Stomach (tissue), 9 donors: ENCODE results near the gene EPHB4. TPM values are rescaled to one million over a fixed set of nuclear protein-coding genes. Genes with fewer than 3 reads are reported as not detected.
"Not testable (repeated sequence)": the region's sequence is repeated elsewhere in the genome, so short reads cannot be mapped to it uniquely, and the experiment has no call there.

Experiments used
- DNase-seq, 2 donors: peaks; one replicate each; pipeline versions ENCODE4 v3.0.0 to v3.0.0-alpha.2; 2013 to 2019
- H3K27ac ChIP-seq, 5 donors: fragments of 200-600 bp in 4 of 5; sonication (generic) in 4 of 5; one replicate each; pipeline ENCODE4 v1.5.1; 2013 to 2019; ENCODE audit warnings: mild to moderate bottlenecking in 1 of 5, moderate library complexity in 1 of 5
- H3K27me3 ChIP-seq, 3 donors: fragments of 200-600 bp; sonication (generic); one replicate each; pipeline ENCODE4 v1.5.1; 2017 to 2019; ENCODE audit warnings: mixed run types in 1 of 3
- H3K36me3 ChIP-seq, 4 donors: fragments of 200-600 bp; sonication (generic); 1 replicate in 3 of 4; 2 replicates in 1 of 4; pipeline ENCODE4 v1.5.1; 2016 to 2019
- H3K4me1 ChIP-seq, 4 donors: fragments of 200-600 bp; sonication (generic); one replicate each; pipeline ENCODE4 v1.5.1; 2016 to 2019
- H3K4me3 ChIP-seq, 4 donors: fragments of 200-600 bp; sonication (generic) in 3 of 4; one replicate each; pipeline ENCODE4 v1.5.1; 2016 to 2019; ENCODE audit warnings: mild to moderate bottlenecking in 1 of 4
- H3K9me3 ChIP-seq, 4 donors: fragments of 200-600 bp; sonication (generic); one replicate each; pipeline ENCODE4 v1.5.1; 2016 to 2019
- CTCF ChIP-seq, 7 experiments: fragments of 450-650 bp in 4 of 7; fragments of 200-600 bp in 3 of 7; sonication (generic) in 3 of 7; IDR thresholded peaks; one replicate each; pipeline ENCODE4 v1.5.1; 2016 to 2019; ENCODE audit warnings: antibody characterized with exemption in 7 of 7, control low read depth in 2 of 7, mild to moderate bottlenecking in 1 of 7
- EP300 ChIP-seq: sonication (generic); formaldehyde crosslinking; IDR thresholded peaks from one replicate; pipeline ENCODE4 v1.6.1; 2017; ENCODE audit warnings: antibody characterized with exemption
- POLR2A ChIP-seq, 4 donors: fragments of 450-650 bp; IDR thresholded peaks; one replicate each; pipeline ENCODE4 v1.6.1; 2016; ENCODE audit warnings: antibody characterized with exemption in 4 of 4, control low read depth in 2 of 4, mild to moderate bottlenecking in 1 of 4, moderate library complexity in 1 of 4
- POLR2AphosphoS5 ChIP-seq, 3 donors: sonication (generic); formaldehyde crosslinking; IDR thresholded peaks; one replicate each; pipeline ENCODE4 v1.6.1; 2016; ENCODE audit warnings: antibody characterized with exemption in 3 of 3
- WGBS, 5 donors: extraction: QIAGEN DNeasy Blood & Tissue Kit in 3 of 5; methylation state at CpG; one replicate each; pipeline versions ENCODE4 v1.1.5 to v1.1.7; 2013 to 2018; 5-methylcytosine and 5-hydroxymethylcytosine counted together
- intact Hi-C: fragments of 100-400 bp; cut with DNase I; formaldehyde crosslinking; loops from one replicate; pipeline ENCODE4 v1.15.1; 2023; ENCODE audit warnings: low total_unique reads
- polyA plus RNA-seq, 3 donors: library from polyadenylated mRNA; stranded (reverse); fragments of 200-250 nt; gene quantifications; one replicate each; pipeline ENCODE4 v1.2.3, GENCODE V29; 2013
- total RNA-seq, 5 donors: library from RNA; depleted of rRNA; stranded (reverse); fragments of >200 nt; gene quantifications; one replicate each; pipeline versions ENCODE4 v1.1.0 to v1.2.3, GENCODE V29; 2014 to 2016
- donor health status: healthy with polysubstance abuse.
- donor health status: Bipolar disorder and iron deficiency.
- donor health status: healthy.

EPHB4 gene
- total and polyA plus RNA-seq, 8 donors = 7.3 to 128 (median 33.0) TPM

GRCh38 chr7:100812729-100813128 lies 14.6 kb downstream of the EPHB4 start:
- H3K4me1 ChIP-seq = peaks cover 0 to 6% (median 0%) of the 10 kb centered on the region in 4 donors
- no peak overlapping the region for H3K27ac ChIP-seq
- 90 to 92% (median 91%) methylated on average over 21 to 22 of the region's 22 CpGs for whole genome bisulfite sequencing, 5 donors
- H3K27me3 ChIP-seq = no peaks in the 10 kb centered on the region
- H3K4me3 ChIP-seq = no peak overlapping the region
- H3K9me3 ChIP-seq = no peaks in the 10 kb centered on the region
- DNase-seq = no peak
- TF ChIP-seq POLR2A (IDR thresholded peaks at IDR 0.05) = no peak
- no peak for TF ChIP-seq EP300
- TF ChIP-seq CTCF (IDR thresholded peaks at IDR 0.05) = no peak
- no peak for TF ChIP-seq POLR2AphosphoS5 (IDR thresholded peaks at IDR 0.05)
- peaks cover 55 to 99% (median 98%) of the 10 kb centered on the region in 4 donors for H3K36me3 ChIP-seq
- intact Hi-C loops = no loop called here

- H3K4me3 ChIP-seq = no peak overlapping the region
- no peak for TF ChIP-seq POLR2A (IDR thresholded peaks at IDR 0.05)
- no peak for TF ChIP-seq POLR2AphosphoS5 (IDR thresholded peaks at IDR 0.05)
- no peak for TF ChIP-seq CTCF (IDR thresholded peaks at IDR 0.05)
- TF ChIP-seq EP300 = no peak
- peaks cover 0 to 6% (median 0%) of the 10 kb centered on the region in 4 donors for H3K4me1 ChIP-seq
- intact Hi-C loops = no loop called here
- H3K27ac ChIP-seq = no peak overlapping the region
- WGBS, 5 donors = 63 to 79% (median 78%) methylated on average over 6 of the region's 6 CpGs
- no peaks in the 10 kb centered on the region for H3K27me3 ChIP-seq
- H3K36me3 ChIP-seq = peaks cover 58 to 100% (median 99%) of the 10 kb centered on the region in 4 donors
- H3K9me3 ChIP-seq = no peaks in the 10 kb centered on the region
- no peak for DNase-seq
Observed at GRCh38 chr7:100811480-100811879, 15.8 kb downstream of the EPHB4 start.

- Histone ChIP-seq H3K9me3 (no peaks in the 10 kb centered on the region), H3K4me3 (no peak overlapping the region), H3K36me3 (peaks cover 61 to 95% (median 92%) of the 10 kb centered on the region in 4 donors), H3K27me3 (no peaks in the 10 kb centered on the region), H3K27ac (no peak overlapping the region), H3K4me1 (peaks cover 5 to 13% (median 6%) of the 10 kb centered on the region in 4 donors)
- intact Hi-C loops = no loop called here
- TF ChIP-seq POLR2A (IDR thresholded peaks at IDR 0.05) (no peak), EP300 (no peak), POLR2AphosphoS5 (IDR thresholded peaks at IDR 0.05) (no peak), CTCF (IDR thresholded peaks at IDR 0.05) (no peak)
- WGBS, 5 donors = 47 to 63% (median 54%) methylated on average over 5 of the region's 5 CpGs
- DNase-seq = no peak
Observed at GRCh38 chr7:100808354-100808875, 18.9 kb downstream of the EPHB4 start.

- H3K27ac ChIP-seq, DNase-seq, intact Hi-C loops, H3K9me3 ChIP-seq, H3K4me3 ChIP-seq, H3K27me3 ChIP-seq: not testable (repeated sequence)
- Histone ChIP-seq H3K4me1 (peaks cover 20 to 28% (median 21%) of the 10 kb centered on the region in 4 donors), H3K36me3 (peaks cover 51 to 79% (median 77%) of the 10 kb centered on the region in 4 donors)
- 93 to 99% (median 98%) methylated on average over 6 of the region's 6 CpGs for WGBS, 5 donors
Observed at GRCh38 chr7:100806883-100807282, 20.4 kb downstream of the EPHB4 start.

- Histone ChIP-seq H3K9me3 (no peaks in the 10 kb centered on the region), H3K27ac (no peak overlapping the region), H3K4me1 (peaks cover 22 to 32% (median 26%) of the 10 kb centered on the region in 4 donors), H3K27me3 (peaks cover 0 to 6% (median 0%) of the 10 kb centered on the region in 3 donors), H3K4me3 (no peak overlapping the region), H3K36me3 (peaks cover 47 to 73% (median 71%) of the 10 kb centered on the region in 4 donors)
- DNase-seq = no peak
- intact Hi-C loops = no loop called here
- no peak for TF ChIP-seq EP300
- no peak for TF ChIP-seq POLR2A (IDR thresholded peaks at IDR 0.05)
- TF ChIP-seq CTCF (IDR thresholded peaks at IDR 0.05) = no peak
- TF ChIP-seq POLR2AphosphoS5 (IDR thresholded peaks at IDR 0.05) = no peak
- WGBS, 5 donors = 86 to 94% (median 89%) methylated on average over 9 of the region's 9 CpGs
Observed at GRCh38 chr7:100806276-100806675, 21.0 kb downstream of the EPHB4 start.
